NCI-H1694 (cell line): Measurements from ENCODE around the gene ARSB.
"Not testable (repeated sequence)": the region's sequence is repeated elsewhere in the genome, so short reads cannot be mapped to it uniquely, and the experiment has no call there.

ENCODE experiments used
- DNase-seq: peaks from one replicate; lab custom pipeline; 2025; lab: John Stamatoyannopoulos, UW

ARSB gene

GRCh38 chr5:78751872-78752271 is 233.2 kb downstream of the ARSB start:
- no peak for DNase-seq

GRCh38 chr5:78750281-78750680 is 234.8 kb downstream of the ARSB start:
- no peak for DNase-seq

GRCh38 chr5:78747705-78748359 is 237.3 kb downstream of the ARSB start:
- no peak for DNase-seq

GRCh38 chr5:78747055-78747454 is 238.1 kb downstream of the ARSB start:
- no peak for DNase-seq

GRCh38 chr5:78746021-78746770 is 238.9 kb downstream of the ARSB start:
- DNase-seq: no peak

GRCh38 chr5:78744951-78745534 is 240.1 kb downstream of the ARSB start:
- DNase-seq: no peak

- no peak for DNase-seq
Measured at GRCh38 chr5:78741019-78741418, 244.1 kb downstream of the ARSB start.

- DNase-seq: no peak
Measured at GRCh38 chr5:78738693-78739300, 246.3 kb downstream of the ARSB start.

GRCh38 chr5:78738104-78738503 is 247.0 kb downstream of the ARSB start:
- DNase-seq: no peak

GRCh38 chr5:78735834-78736463 is 249.2 kb downstream of the ARSB start:
- no peak for DNase-seq

- DNase-seq: no peak
Measured at GRCh38 chr5:78734950-78735349, 250.2 kb downstream of the ARSB start.

GRCh38 chr5:78734094-78734845 is 250.8 kb downstream of the ARSB start:
- no peak for DNase-seq

- DNase-seq: not testable (repeated sequence)
Measured at GRCh38 chr5:78732721-78733120, 252.4 kb downstream of the ARSB start.

GRCh38 chr5:78731884-78732283 is 253.2 kb downstream of the ARSB start:
- no peak for DNase-seq

- DNase-seq: no peak
Measured at GRCh38 chr5:78730300-78731094, 254.6 kb downstream of the ARSB start.

GRCh38 chr5:78727786-78728761 is 257.0 kb downstream of the ARSB start:
- DNase-seq: no peak
